Measurements from ENCODE around the gene USP20.

USP20 gene

DNA sequence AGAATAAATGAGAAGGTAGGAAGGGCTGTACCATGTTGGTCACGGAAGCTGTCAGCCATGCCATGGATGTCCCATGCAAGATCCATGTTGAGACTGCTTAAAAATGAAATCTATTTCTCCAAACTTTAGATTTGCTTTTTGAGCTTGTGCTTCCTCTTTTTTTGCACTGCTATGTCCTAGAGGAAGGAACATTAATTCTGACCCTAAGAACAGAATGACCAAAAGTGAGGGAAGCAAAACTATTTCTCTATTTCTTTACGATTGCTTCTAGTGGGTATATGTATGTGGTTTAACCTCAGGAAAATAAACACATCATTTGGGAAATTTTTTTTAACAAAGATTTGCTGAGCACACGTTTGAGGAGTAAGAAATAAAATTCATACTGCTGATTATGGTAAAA is 84.6 kb downstream of the USP20 start:
- DNase-seq (ENCODE audit: low read depth): no peak

GRCh38 chr9:129921905-129922304 is 86.6 kb downstream of the USP20 start:
- no peak for DNase-seq (ENCODE audit: low read depth)

DNA sequence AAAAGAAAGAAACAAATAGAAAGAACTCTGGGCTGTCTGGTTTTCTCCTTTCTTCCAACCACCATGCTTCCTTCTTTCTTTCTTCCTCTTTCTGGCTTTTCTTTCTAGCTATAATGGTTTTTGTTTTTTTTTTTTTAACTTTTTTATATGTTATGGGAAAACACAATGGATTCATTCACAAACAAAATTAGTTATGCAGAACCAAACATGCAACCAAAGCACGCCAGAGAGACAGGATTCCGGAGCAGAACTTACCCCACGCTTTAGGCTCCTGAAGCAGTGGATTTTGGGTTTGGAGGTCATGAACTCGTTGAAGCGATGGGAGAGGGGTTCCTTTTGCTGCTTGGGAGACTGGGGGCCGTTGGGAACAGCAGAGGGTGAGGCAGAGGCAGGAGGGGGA is 88.3 kb downstream of the USP20 start:
- DNase-seq (ENCODE audit: low read depth): no peak

- DNase-seq (ENCODE audit: low read depth): no peak
Observed at GRCh38 chr9:129929496-129930125, 94.4 kb downstream of the USP20 start.

- DNase-seq (ENCODE audit: low read depth): no peak
Observed at GRCh38 chr9:129930743-129931142, 95.5 kb downstream of the USP20 start.
